Ovary (tissue), 3 donors: ENCODE measurements around the gene SIDT1.

Experiments
- POLR2A ChIP-seq: fragments of 450-650 bp; IDR thresholded peaks from one replicate; pipeline ENCODE4 v1.6.1; 2017; ENCODE audit warnings: antibody characterized with exemption, mild to moderate bottlenecking, moderate library complexity
- TF ChIP-seq, protein P1 (sequence below), 3 donors: fragments of 450-650 bp in 2 of 3; fragments of 200-600 bp in 1 of 3; IDR thresholded peaks; one replicate each; pipeline versions ENCODE4 v1.5.1 to v1.8.0; 2016 to 2022; ENCODE audit warnings: antibody characterized with exemption in 3 of 3, mild to moderate bottlenecking in 1 of 3
- donor health status: DM: no; HTN: no; CAD: no.

DNA sequence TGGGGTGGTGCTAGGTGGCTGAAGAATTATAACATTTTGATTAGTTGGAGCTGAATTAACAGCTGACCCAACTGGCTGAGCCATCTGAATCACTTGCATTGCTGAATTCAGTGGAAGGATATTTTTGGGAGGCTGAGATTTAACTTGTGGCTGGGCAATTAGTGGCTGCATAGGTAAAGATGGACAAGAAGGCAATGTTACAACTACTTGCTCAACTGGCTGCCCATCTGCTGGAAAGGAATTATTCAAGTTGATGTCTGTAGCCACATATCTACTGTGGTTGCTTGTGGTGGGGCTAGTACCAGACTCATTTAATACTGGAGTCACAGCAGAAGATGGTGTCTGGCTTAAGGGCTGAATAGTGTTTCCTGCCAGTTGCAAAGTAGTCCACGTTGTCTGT, 127.6 kb downstream of the SIDT1 start:
- TF ChIP-seq, protein P1, sequence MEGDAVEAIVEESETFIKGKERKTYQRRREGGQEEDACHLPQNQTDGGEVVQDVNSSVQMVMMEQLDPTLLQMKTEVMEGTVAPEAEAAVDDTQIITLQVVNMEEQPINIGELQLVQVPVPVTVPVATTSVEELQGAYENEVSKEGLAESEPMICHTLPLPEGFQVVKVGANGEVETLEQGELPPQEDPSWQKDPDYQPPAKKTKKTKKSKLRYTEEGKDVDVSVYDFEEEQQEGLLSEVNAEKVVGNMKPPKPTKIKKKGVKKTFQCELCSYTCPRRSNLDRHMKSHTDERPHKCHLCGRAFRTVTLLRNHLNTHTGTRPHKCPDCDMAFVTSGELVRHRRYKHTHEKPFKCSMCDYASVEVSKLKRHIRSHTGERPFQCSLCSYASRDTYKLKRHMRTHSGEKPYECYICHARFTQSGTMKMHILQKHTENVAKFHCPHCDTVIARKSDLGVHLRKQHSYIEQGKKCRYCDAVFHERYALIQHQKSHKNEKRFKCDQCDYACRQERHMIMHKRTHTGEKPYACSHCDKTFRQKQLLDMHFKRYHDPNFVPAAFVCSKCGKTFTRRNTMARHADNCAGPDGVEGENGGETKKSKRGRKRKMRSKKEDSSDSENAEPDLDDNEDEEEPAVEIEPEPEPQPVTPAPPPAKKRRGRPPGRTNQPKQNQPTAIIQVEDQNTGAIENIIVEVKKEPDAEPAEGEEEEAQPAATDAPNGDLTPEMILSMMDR (IDR thresholded peaks at IDR 0.05): no peak
- no peak for TF ChIP-seq POLR2A
